GM12878 (cell line): Measurements from ENCODE around the gene MAN2B1. TPM values are rescaled to one million over a fixed set of nuclear protein-coding genes. Genes with fewer than 3 reads are reported as not detected.
A peak's percentile ranks its signal among the peaks of the same experiment; 100 is the strongest.

Experiments used
- BHLHE40 ChIP-seq, 2 experiments: fragments of 450-650 bp in 1 of 2; IDR thresholded peaks; 2 replicates each; pipeline ENCODE4 v1.6.1; 2011 to 2017; ENCODE audit warnings: low read depth in 2 of 2, borderline replicate concordance in 1 of 2, improper control_type of control experiment in 1 of 2, low read length in 1 of 2, mild to moderate bottlenecking in 1 of 2
- CREM ChIP-seq: IDR thresholded peaks from 2 replicates; pipeline ENCODE4 v1.6.1; 2014; ENCODE audit warnings: antibody characterized with exemption, low read depth
- ETV6 ChIP-seq, 2 experiments: fragments of 450-650 bp in 1 of 2; IDR thresholded peaks in 1 of 2; conservative IDR thresholded peaks in 1 of 2; 2 replicates each; pipeline ENCODE4 v1.6.1; 2014; ENCODE audit warnings: antibody characterized with exemption in 1 of 2, borderline replicate concordance in 1 of 2, low read depth in 1 of 2, mild to moderate bottlenecking in 1 of 2, moderate library complexity in 1 of 2
- FOS ChIP-seq: IDR thresholded peaks from 3 replicates; pipeline ENCODE4 v1.6.1; 2011; ENCODE audit warnings: borderline replicate concordance; ENCODE audit not compliant: insufficient read length; ENCODE audit errors: extremely low read depth
- GATAD2B ChIP-seq: fragments of 450-650 bp; conservative IDR thresholded peaks from 2 replicates; pipeline ENCODE4 v1.6.1; 2017; ENCODE audit warnings: low read depth, mild to moderate bottlenecking, moderate library complexity
- HDAC2 ChIP-seq: fragments of 200-600 bp; sonication (generic); IDR thresholded peaks from 2 replicates; pipeline ENCODE4 v1.6.1; 2017
- HDAC6 ChIP-seq: fragments of 200-600 bp; sonication (generic); IDR thresholded peaks from one replicate; pipeline ENCODE4 v1.8.0; 2017; ENCODE audit warnings: antibody characterized with exemption; ENCODE audit not compliant: unreplicated experiment
- HDGF ChIP-seq: fragments of 450-650 bp; IDR thresholded peaks from 2 replicates; pipeline ENCODE4 v1.6.1; 2016; ENCODE audit warnings: antibody characterized with exemption
- KLF5 ChIP-seq: fragments of 450-650 bp; IDR thresholded peaks from 2 replicates; pipeline ENCODE4 v1.6.1; 2014; ENCODE audit warnings: mild to moderate bottlenecking; ENCODE audit not compliant: partially characterized antibody
- MAX ChIP-seq: IDR thresholded peaks from 2 replicates; pipeline ENCODE4 v1.6.1; 2012; ENCODE audit warnings: low read depth, low read length, improper control_type of control experiment
- MEF2A ChIP-seq: IDR thresholded peaks from 2 replicates; pipeline ENCODE4 v1.6.1; 2011; ENCODE audit warnings: low read depth, mild to moderate bottlenecking, low read length, moderate library complexity; ENCODE audit not compliant: insufficient read depth
- MLLT1 ChIP-seq: fragments of 450-650 bp; IDR thresholded peaks from 2 replicates; pipeline ENCODE4 v1.6.1; 2016; ENCODE audit warnings: mild to moderate bottlenecking
- NKRF ChIP-seq: fragments of 450-650 bp; conservative IDR thresholded peaks from 2 replicates; pipeline ENCODE4 v1.6.1; 2017; ENCODE audit warnings: mild to moderate bottlenecking, moderate library complexity
- POLR2AphosphoS5 ChIP-seq: IDR thresholded peaks from 2 replicates; pipeline ENCODE4 v1.6.1; 2011; ENCODE audit warnings: mild to moderate bottlenecking, low read length, inconsistent platforms
- SIN3A ChIP-seq: IDR thresholded peaks from 2 replicates; pipeline ENCODE4 v1.6.1; 2012; ENCODE audit warnings: low read depth, low read length, improper control_type of control experiment
- SIX5 ChIP-seq: IDR thresholded peaks from 2 replicates; pipeline ENCODE4 v1.6.1; 2011; ENCODE audit warnings: mild to moderate bottlenecking, low read depth, low read length, moderate library complexity; ENCODE audit not compliant: severe bottlenecking
- SKIL ChIP-seq: fragments of 450-650 bp; IDR thresholded peaks from 2 replicates; pipeline ENCODE4 v1.6.1; 2017; ENCODE audit warnings: mild to moderate bottlenecking, low read depth, inconsistent platforms; ENCODE audit not compliant: poor library complexity, severe bottlenecking
- STAT1 ChIP-seq: fragments of 450-650 bp; conservative IDR thresholded peaks from 2 replicates; pipeline ENCODE4 v1.6.1; 2014; ENCODE audit warnings: antibody characterized with exemption, mild to moderate bottlenecking
- ZNF217 ChIP-seq: fragments of 450-650 bp; IDR thresholded peaks from 2 replicates; pipeline ENCODE4 v1.6.1; 2017; ENCODE audit warnings: antibody characterized with exemption, mild to moderate bottlenecking
- ZSCAN29 ChIP-seq: fragments of 450-650 bp; IDR thresholded peaks from 2 replicates; pipeline ENCODE4 v1.6.1; 2017; ENCODE audit warnings: mild to moderate bottlenecking, moderate library complexity
- polyA plus RNA-seq, 11 experiments: library from polyadenylated mRNA; depleted of rRNA in 4 of 11; unstranded in 6 of 11; stranded (reverse) in 5 of 11; fragments of >200 nt; fragmentation: Nextera tagmentation in 4 of 11; fragmentation: Illumina TruSeq in 1 of 11; extraction: Ambion mirVana in 4 of 11; extraction: Trizol in 1 of 11; gene quantifications; 1 replicate in 1 of 11; 2 replicates in 10 of 11; pipeline versions ENCODE4 v1.2.1 to v1.2.3, GENCODE V29; 2011 to 2016; ENCODE audit warnings: inconsistent platforms in 2 of 11, missing spikeins in 2 of 11, low read depth in 1 of 11
- total RNA-seq, 4 experiments: library from RNA; depleted of rRNA in 3 of 4; stranded (reverse); fragments of >200 nt in 3 of 4; fragmentation: Illumina TruSeq in 1 of 4; extraction: Trizol in 1 of 4; gene quantifications; 2 replicates each; pipeline versions ENCODE4 v1.2.1 to v1.2.3, GENCODE V29; 2013 to 2021

The MAN2B1 gene
- total and polyA plus RNA-seq, 10 of the 15 experiments (the other 5 are each of a cell fraction or from before 2014, with no cell fraction given) = 7.6 to 224 (median 81.4) TPM

- TF ChIP-seq SKIL (peak; percentile 32), ZSCAN29 (0 out of 2 replicates have a peak, but pooled peaks have one; percentile 7), POLR2AphosphoS5 (peak; percentile 96), CREM (peak; percentile 100), NKRF (peak; percentile 99), MLLT1 (0 out of 2 replicates have a peak, but pooled peaks have one; percentile 30), GATAD2B (peak; percentile 43; the same call in 1 of the 2 replicates), SIX5 (peak; percentile 68), MAX (peak; percentile 83), ETV6 (conservative IDR thresholded peaks at IDR 0.05 in 1 of 2, IDR thresholded peaks at IDR 0.05 in 1 of 2; ENCODE audit: borderline replicate concordance in 1 of 2, low read depth in 1 of 2) (no peak), HDAC2 (no peak), SIN3A (peak; percentile 99), KLF5 (peak; percentile 42), FOS (no peak), HDGF (no peak), MEF2A (peak; percentile 65; the same call in 1 of the 2 replicates), BHLHE40 (IDR thresholded peaks at IDR 0.05; ENCODE audit: borderline replicate concordance in 1 of 2, low read depth in 2 of 2, low read length in 1 of 2) (peak in 1 of 2 experiments; percentile 30; a peak in 1 of 4 replicates), ZNF217 (peak; percentile 43; the same call in 1 of the 2 replicates), HDAC6 (no peak), STAT1 (peak; percentile 86; the same call in 1 of the 2 replicates)
These were observed 30.1 kb upstream of the MAN2B1 start, which contains the start of gene FBXW9 (continued) for GRCh38 chr19:12696366-12697335.
